Measurements from ENCODE around the gene DNAJC17. TPM values are rescaled to one million over a fixed set of nuclear protein-coding genes. Genes with fewer than 3 reads are reported as not detected.

The DNAJC17 gene
- total and polyA plus RNA-seq, 4 donors, result 36.5 to 76.5 (median 44.1) TPM

GRCh38 chr15:40787991-40788390 is 19.3 kb downstream of the DNAJC17 start:
- no peak for TF ChIP-seq CTCF (IDR thresholded peaks at IDR 0.05; ENCODE audit: control extremely low read depth, extremely low read depth)
- H3K4me3 ChIP-seq, result no peak overlapping the region
- DNase-seq (peak in 1 of 3 donors; percentile 22), ATAC-seq (ENCODE audit: insufficient read depth, low FRiP score) (no peak)
- H3K9me3 ChIP-seq (ENCODE audit: control insufficient read depth in 4 of 4, insufficient read depth in 3 of 4, low read length in 3 of 4), result no peaks in the 10 kb centered on the region
- peak overlapping the region in 1 of 2 donors; percentile 75 for H3K27ac ChIP-seq (ENCODE audit: low read depth in 1 of 2, low read length in 1 of 2)
- peak overlapping the region in 1 of 2 donors; percentile 60 for H3K9ac ChIP-seq (ENCODE audit: insufficient read depth in 1 of 2, low read length in 2 of 2)
- 69% methylated on average over 6 of the region's 6 CpGs for WGBS, 2 donors
- H3K27me3 ChIP-seq (ENCODE audit: control insufficient read depth in 3 of 3, insufficient read depth in 3 of 3, low read length in 2 of 3), result no peaks in the 10 kb centered on the region
- H3K36me3 ChIP-seq (ENCODE audit: control insufficient read depth in 4 of 4, insufficient read depth in 4 of 4, low read length in 4 of 4), result peaks cover 0 to 8% (median 0%) of the 10 kb centered on the region in 4 donors
- peaks cover 6 to 23% (median 11%) of the 10 kb centered on the region in 5 donors for H3K4me1 ChIP-seq (ENCODE audit: control insufficient read depth in 5 of 5, insufficient read depth in 5 of 5, low read length in 5 of 5)

GRCh38 chr15:40787344-40787841 is 19.9 kb downstream of the DNAJC17 start:
- Histone ChIP-seq H3K9ac (ENCODE audit: insufficient read depth in 1 of 2, low read length in 2 of 2) (no peak overlapping the region), H3K27ac (ENCODE audit: low read depth in 1 of 2, low read length in 1 of 2) (peak overlapping the region in 1 of 2 donors; percentile 49)
- ATAC-seq (ENCODE audit: insufficient read depth, low FRiP score), result peak; percentile 43

GRCh38 chr15:40785814-40786213 is 21.5 kb downstream of the DNAJC17 start:
- peaks cover 0 to 4% (median 0%) of the 10 kb centered on the region in 4 donors for H3K36me3 ChIP-seq (ENCODE audit: control insufficient read depth in 4 of 4, insufficient read depth in 4 of 4, low read length in 4 of 4)
- TF ChIP-seq CTCF (IDR thresholded peaks at IDR 0.05; ENCODE audit: control extremely low read depth, extremely low read depth), result no peak
- no peaks in the 10 kb centered on the region for H3K9me3 ChIP-seq (ENCODE audit: control insufficient read depth in 4 of 4, insufficient read depth in 3 of 4, low read length in 3 of 4)
- peaks cover 6 to 23% (median 11%) of the 10 kb centered on the region in 5 donors for H3K4me1 ChIP-seq (ENCODE audit: control insufficient read depth in 5 of 5, insufficient read depth in 5 of 5, low read length in 5 of 5)
- ATAC-seq (ENCODE audit: insufficient read depth, low FRiP score) (no peak), DNase-seq (peak in 2 of 3 donors; percentile 35 to 55)
- H3K9ac ChIP-seq (ENCODE audit: insufficient read depth in 1 of 2, low read length in 2 of 2), result no peak overlapping the region
- WGBS, 2 donors, result 63 to 82% methylated on average over 2 of the region's 2 CpGs
- no peak overlapping the region for H3K4me3 ChIP-seq
- peak overlapping the region in 1 of 2 donors; percentile 46 for H3K27ac ChIP-seq (ENCODE audit: low read depth in 1 of 2, low read length in 1 of 2)
- H3K27me3 ChIP-seq (ENCODE audit: control insufficient read depth in 3 of 3, insufficient read depth in 3 of 3, low read length in 2 of 3), result no peaks in the 10 kb centered on the region

More at GRCh38 chr15:40787344-40787841, 19.9 kb downstream of the DNAJC17 start:
- 9 to 14% methylated on average over 4 of the region's 4 CpGs for WGBS, 2 donors
- peaks cover 0 to 5% (median 0%) of the 10 kb centered on the region in 4 donors for H3K36me3 ChIP-seq (ENCODE audit: control insufficient read depth in 4 of 4, insufficient read depth in 4 of 4, low read length in 4 of 4)
- no peak for TF ChIP-seq CTCF (IDR thresholded peaks at IDR 0.05; ENCODE audit: control extremely low read depth, extremely low read depth)
- no peak overlapping the region for H3K4me3 ChIP-seq
- peak; percentile 69 to 81 (median 76) for DNase-seq
- H3K9me3 ChIP-seq (ENCODE audit: control insufficient read depth in 4 of 4, insufficient read depth in 3 of 4, low read length in 3 of 4), result no peaks in the 10 kb centered on the region
- no peaks in the 10 kb centered on the region for H3K27me3 ChIP-seq (ENCODE audit: control insufficient read depth in 3 of 3, insufficient read depth in 3 of 3, low read length in 2 of 3)
- H3K4me1 ChIP-seq (ENCODE audit: control insufficient read depth in 5 of 5, insufficient read depth in 5 of 5, low read length in 5 of 5), result peaks cover 6 to 23% (median 11%) of the 10 kb centered on the region in 5 donors
